Keratinocyte (primary cell): Measurements from ENCODE around the gene SMC1B. TPM values are rescaled to one million over a fixed set of nuclear protein-coding genes. Genes with fewer than 3 reads are reported as not detected.

ENCODE experiments used
- DNase-seq: peaks from one replicate; pipeline ENCODE4 v3.0.0-alpha.2; 2011; ENCODE audit warnings: low read depth, missing footprints, low spot score
- FAIRE-seq: peaks from 2 replicates; lab custom pipeline; 2011; peaks lifted over from hg19 to GRCh38; lab: Jason Lieb, UNC
- H2AFZ ChIP-seq: 2 replicates; pipeline ENCODE4 v1.6.0; 2012; ENCODE audit warnings: low read length, control low read depth, inconsistent platforms; ENCODE audit not compliant: control insufficient read depth
- H3K27ac ChIP-seq: 2 replicates; pipeline ENCODE4 v1.5.1; 2011; ENCODE audit warnings: low read length; ENCODE audit not compliant: control insufficient read depth, insufficient read depth
- H3K27me3 ChIP-seq: 3 replicates; pipeline ENCODE4 v1.6.0; 2011; ENCODE audit warnings: low read length; ENCODE audit not compliant: control insufficient read depth, insufficient read depth; ENCODE audit errors: extremely low read depth
- H3K36me3 ChIP-seq, 2 experiments: 2 replicates in 1 of 2; 3 replicates in 1 of 2; pipeline ENCODE4 v1.5.1; 2011; ENCODE audit warnings: low read length in 2 of 2, mild to moderate bottlenecking in 1 of 2; ENCODE audit not compliant: control insufficient read depth in 2 of 2, insufficient read depth in 2 of 2; ENCODE audit errors: extremely low read depth in 1 of 2
- H3K4me1 ChIP-seq: 3 replicates; pipeline ENCODE4 v1.5.1; 2011; ENCODE audit warnings: low read length; ENCODE audit not compliant: control insufficient read depth, insufficient read depth; ENCODE audit errors: extremely low read depth
- H3K4me2 ChIP-seq: 3 replicates; pipeline ENCODE4 v1.6.0; 2011; ENCODE audit warnings: low read depth, low read length; ENCODE audit not compliant: control insufficient read depth, insufficient read depth; ENCODE audit errors: extremely low read depth
- H3K4me3 ChIP-seq, 3 experiments: fragments of 200-600 bp in 1 of 3; sonication (generic) in 1 of 3; 2 replicates in 2 of 3; 3 replicates in 1 of 3; pipeline ENCODE4 v1.5.1; 2011 to 2016; ENCODE audit warnings: low read length in 3 of 3, mild to moderate bottlenecking in 3 of 3, control low read depth in 2 of 3, inconsistent platforms in 1 of 3, low read depth in 1 of 3, mixed read lengths in 1 of 3, mixed run types in 1 of 3, moderate library complexity in 1 of 3; ENCODE audit not compliant: control insufficient read depth in 2 of 3, insufficient read depth in 2 of 3; ENCODE audit errors: extremely low read depth in 1 of 3
- H3K79me2 ChIP-seq: 2 replicates; pipeline ENCODE4 v1.6.0; 2012; ENCODE audit warnings: low read length; ENCODE audit not compliant: control insufficient read depth, insufficient read depth
- H3K9ac ChIP-seq: 3 replicates; pipeline ENCODE4 v1.6.0; 2011; ENCODE audit warnings: low read length; ENCODE audit not compliant: control insufficient read depth, insufficient read depth; ENCODE audit errors: extremely low read depth
- H3K9me1 ChIP-seq: 3 replicates; pipeline ENCODE4 v1.6.0; 2011; ENCODE audit warnings: low read length; ENCODE audit not compliant: control insufficient read depth, insufficient read depth; ENCODE audit errors: extremely low read depth
- H3K9me3 ChIP-seq: 2 replicates; pipeline ENCODE4 v1.5.1; 2012; ENCODE audit warnings: low read depth, low read length; ENCODE audit not compliant: control insufficient read depth
- H4K20me1 ChIP-seq: 3 replicates; pipeline ENCODE4 v1.6.0; 2011; ENCODE audit warnings: low read length; ENCODE audit not compliant: control insufficient read depth, insufficient read depth; ENCODE audit errors: extremely low read depth
- EZH2 ChIP-seq: IDR thresholded peaks from one replicate; pipeline ENCODE4 v1.6.1; 2012; ENCODE audit warnings: inconsistent platforms, mild to moderate bottlenecking, low read length, moderate library complexity
- dilution Hi-C: fragments of 300-500 bp; cut with MboI; formaldehyde crosslinking; loops from one replicate; pipeline ENCODE4 v1.7.0; 2020; ENCODE audit warnings: low sequenced_read_pairs; ENCODE audit not compliant: extremely low pct_ligation_motif_present
- polyA plus RNA-seq, 5 experiments: library from polyadenylated mRNA; depleted of rRNA in 3 of 5; stranded (reverse) in 3 of 5; stranded (forward) in 1 of 5; unstranded in 1 of 5; fragments of >200 nt; gene quantifications; 1 replicate in 1 of 5; 2 replicates in 3 of 5; 3 replicates in 1 of 5; pipeline versions ENCODE4 v1.2.1 to v1.2.3, GENCODE V29; 2011 to 2012; ENCODE audit warnings: missing spikeins in 2 of 5, low read depth in 1 of 5, low replicate concordance in 1 of 5
- TF ChIP-seq, protein P1 (sequence below), 3 experiments: IDR thresholded peaks in 1 of 3; conservative IDR thresholded peaks in 1 of 3; optimal IDR thresholded peaks in 1 of 3; 2 replicates in 2 of 3; 3 replicates in 1 of 3; pipeline versions ENCODE3 to v1.5.1; 2011; ENCODE audit warnings: low read length in 3 of 3, mild to moderate bottlenecking in 3 of 3, moderate library complexity in 2 of 3, control low read depth in 1 of 3, inconsistent platforms in 1 of 3; ENCODE audit not compliant: insufficient read depth in 2 of 3; ENCODE audit errors: extremely low read depth in 1 of 3

The SMC1B gene
- polyA plus RNA-seq, 1 donor (not counting 4 experiments of a cell fraction or from before 2014, with no cell fraction given), result not detected

DNA sequence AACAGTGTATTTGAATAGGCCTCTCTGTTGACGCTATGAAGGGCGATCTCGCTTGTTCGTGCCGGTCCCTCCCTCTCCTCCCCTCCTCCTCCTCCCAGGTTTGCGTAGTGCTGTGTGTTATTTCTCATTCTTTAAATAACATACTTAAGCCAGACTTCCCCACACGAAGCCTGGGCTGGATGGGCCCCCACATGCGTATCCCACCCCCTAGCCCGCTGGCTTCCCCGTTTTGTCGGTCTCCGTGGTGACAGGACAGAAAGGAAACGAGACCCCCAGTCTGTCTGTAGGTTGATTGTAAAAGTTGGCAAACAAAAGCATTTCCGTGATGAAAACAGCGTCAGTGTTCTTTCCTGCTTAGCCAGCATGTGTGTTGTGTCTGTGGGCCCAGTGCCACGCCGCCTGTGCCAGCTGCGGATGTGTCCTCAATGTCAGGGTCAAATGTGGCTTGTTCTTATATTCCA is 76.4 kb downstream of the SMC1B start:
- Histone ChIP-seq H3K27me3 (no peaks in the 10 kb centered on the region), H3K4me2 (no peak overlapping the region), H3K9me3 (no peaks in the 10 kb centered on the region), H3K4me3 (no peak overlapping the region), H2AFZ (no peak overlapping the region), H3K27ac (no peak overlapping the region), H3K36me3 (peaks cover 18 to 27% of the 10 kb centered on the region in 2 experiments), H3K9ac (no peak overlapping the region), H3K4me1 (peaks cover 26% of the 10 kb centered on the region), H3K9me1 (no peaks in the 10 kb centered on the region), H3K79me2 (no peaks in the 10 kb centered on the region), H4K20me1 (peaks cover 3% of the 10 kb centered on the region)
- dilution Hi-C loops, result no loop called here
- no peak for TF ChIP-seq EZH2
- TF ChIP-seq, protein P1, sequence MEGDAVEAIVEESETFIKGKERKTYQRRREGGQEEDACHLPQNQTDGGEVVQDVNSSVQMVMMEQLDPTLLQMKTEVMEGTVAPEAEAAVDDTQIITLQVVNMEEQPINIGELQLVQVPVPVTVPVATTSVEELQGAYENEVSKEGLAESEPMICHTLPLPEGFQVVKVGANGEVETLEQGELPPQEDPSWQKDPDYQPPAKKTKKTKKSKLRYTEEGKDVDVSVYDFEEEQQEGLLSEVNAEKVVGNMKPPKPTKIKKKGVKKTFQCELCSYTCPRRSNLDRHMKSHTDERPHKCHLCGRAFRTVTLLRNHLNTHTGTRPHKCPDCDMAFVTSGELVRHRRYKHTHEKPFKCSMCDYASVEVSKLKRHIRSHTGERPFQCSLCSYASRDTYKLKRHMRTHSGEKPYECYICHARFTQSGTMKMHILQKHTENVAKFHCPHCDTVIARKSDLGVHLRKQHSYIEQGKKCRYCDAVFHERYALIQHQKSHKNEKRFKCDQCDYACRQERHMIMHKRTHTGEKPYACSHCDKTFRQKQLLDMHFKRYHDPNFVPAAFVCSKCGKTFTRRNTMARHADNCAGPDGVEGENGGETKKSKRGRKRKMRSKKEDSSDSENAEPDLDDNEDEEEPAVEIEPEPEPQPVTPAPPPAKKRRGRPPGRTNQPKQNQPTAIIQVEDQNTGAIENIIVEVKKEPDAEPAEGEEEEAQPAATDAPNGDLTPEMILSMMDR (optimal IDR thresholded peaks at IDR 0.05 in 1 of 3, IDR thresholded peaks at IDR 0.05 in 1 of 3, conservative IDR thresholded peaks at IDR 0.05 in 1 of 3; ENCODE audit: extremely low read depth in 1 of 3, insufficient read depth in 2 of 3, low read length in 3 of 3), result no peak
- DNase-seq (no peak), FAIRE-seq (no peak)

GRCh38 chr22:45335854-45336522 is 77.4 kb downstream of the SMC1B start:
- Histone ChIP-seq H3K27me3 (no peaks in the 10 kb centered on the region), H3K9me3 (no peaks in the 10 kb centered on the region), H3K4me2 (no peak overlapping the region), H3K9ac (no peak overlapping the region), H3K27ac (no peak overlapping the region), H4K20me1 (peaks cover 3% of the 10 kb centered on the region), H3K4me1 (peaks cover 26% of the 10 kb centered on the region), H2AFZ (no peak overlapping the region), H3K4me3 (no peak overlapping the region), H3K79me2 (no peaks in the 10 kb centered on the region), H3K36me3 (peaks cover 19 to 31% of the 10 kb centered on the region in 2 experiments), H3K9me1 (no peaks in the 10 kb centered on the region)
- no peak for DNase-seq
- no peak for TF ChIP-seq EZH2
- TF ChIP-seq, protein P1 (optimal IDR thresholded peaks at IDR 0.05 in 1 of 3, IDR thresholded peaks at IDR 0.05 in 1 of 3, conservative IDR thresholded peaks at IDR 0.05 in 1 of 3; ENCODE audit: extremely low read depth in 1 of 3, insufficient read depth in 2 of 3, low read length in 3 of 3), result no peak
- FAIRE-seq, result no peak
- dilution Hi-C loops, result no loop called here
